ENCODE results near the gene LHFPL4. TPM values are rescaled to one million over a fixed set of nuclear protein-coding genes. Genes with fewer than 3 reads are reported as not detected.

The LHFPL4 gene
- total RNA-seq, 2 donors from 2014 or later: not detected

DNA sequence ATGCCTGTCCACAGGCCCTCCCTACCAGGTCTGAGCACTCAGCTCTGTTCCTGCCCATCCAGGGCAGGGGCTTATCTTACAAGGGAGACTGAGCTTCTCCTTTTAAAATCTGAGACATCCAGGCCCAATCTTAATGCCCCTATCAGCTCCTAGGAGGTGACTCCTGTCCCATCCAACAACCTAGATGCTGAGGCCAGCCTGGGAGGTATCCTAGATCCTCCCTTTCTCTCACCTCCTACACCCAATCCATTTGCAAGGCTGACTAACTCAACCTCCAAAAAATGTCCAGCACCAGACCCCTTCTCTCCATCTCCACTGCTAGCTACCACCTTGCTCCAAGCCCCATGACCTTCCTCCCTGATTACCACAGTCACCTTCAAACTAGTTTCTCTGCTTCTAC is 17.4 kb downstream of the LHFPL4 start:
- Histone ChIP-seq H3K36me3 (no peaks in the 10 kb centered on the region), H3K27ac (no peak overlapping the region), H3K27me3 (replicated peaks; ENCODE audit: insufficient read depth) (no peaks in the 10 kb centered on the region), H3K4me1 (ENCODE audit: control insufficient read depth in 1 of 2, low read depth in 2 of 2) (no peaks in the 10 kb centered on the region), H3K9me3 (no peaks in the 10 kb centered on the region), H3K4me3 (no peak overlapping the region)
- TF ChIP-seq, protein P1, sequence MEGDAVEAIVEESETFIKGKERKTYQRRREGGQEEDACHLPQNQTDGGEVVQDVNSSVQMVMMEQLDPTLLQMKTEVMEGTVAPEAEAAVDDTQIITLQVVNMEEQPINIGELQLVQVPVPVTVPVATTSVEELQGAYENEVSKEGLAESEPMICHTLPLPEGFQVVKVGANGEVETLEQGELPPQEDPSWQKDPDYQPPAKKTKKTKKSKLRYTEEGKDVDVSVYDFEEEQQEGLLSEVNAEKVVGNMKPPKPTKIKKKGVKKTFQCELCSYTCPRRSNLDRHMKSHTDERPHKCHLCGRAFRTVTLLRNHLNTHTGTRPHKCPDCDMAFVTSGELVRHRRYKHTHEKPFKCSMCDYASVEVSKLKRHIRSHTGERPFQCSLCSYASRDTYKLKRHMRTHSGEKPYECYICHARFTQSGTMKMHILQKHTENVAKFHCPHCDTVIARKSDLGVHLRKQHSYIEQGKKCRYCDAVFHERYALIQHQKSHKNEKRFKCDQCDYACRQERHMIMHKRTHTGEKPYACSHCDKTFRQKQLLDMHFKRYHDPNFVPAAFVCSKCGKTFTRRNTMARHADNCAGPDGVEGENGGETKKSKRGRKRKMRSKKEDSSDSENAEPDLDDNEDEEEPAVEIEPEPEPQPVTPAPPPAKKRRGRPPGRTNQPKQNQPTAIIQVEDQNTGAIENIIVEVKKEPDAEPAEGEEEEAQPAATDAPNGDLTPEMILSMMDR (IDR thresholded peaks at IDR 0.05): no peak
- ATAC-seq (ENCODE audit: insufficient number of reproducible peaks, low FRiP score, low read depth) (no peak), DNase-seq (ENCODE audit: low spot score) (no peak)

GRCh38 chr3:9534429-9534828 is 19.2 kb downstream of the LHFPL4 start:
- ATAC-seq (ENCODE audit: insufficient number of reproducible peaks, low FRiP score, low read depth): no peak
- TF ChIP-seq, protein P1 (IDR thresholded peaks at IDR 0.05): no peak
- H3K4me1 ChIP-seq (ENCODE audit: control insufficient read depth in 1 of 2, low read depth in 2 of 2): no peaks in the 10 kb centered on the region
- H3K9me3 ChIP-seq: no peaks in the 10 kb centered on the region
- no peak overlapping the region for H3K4me3 ChIP-seq
- H3K27me3 ChIP-seq (replicated peaks; ENCODE audit: insufficient read depth): no peaks in the 10 kb centered on the region
- H3K27ac ChIP-seq: no peak overlapping the region
- DNase-seq (ENCODE audit: low spot score): no peak
- no peaks in the 10 kb centered on the region for H3K36me3 ChIP-seq

- DNase-seq (ENCODE audit: low spot score) (no peak), ATAC-seq (ENCODE audit: insufficient number of reproducible peaks, low FRiP score, low read depth) (no peak)
- H3K27me3 ChIP-seq (replicated peaks; ENCODE audit: insufficient read depth): no peaks in the 10 kb centered on the region
- no peaks in the 10 kb centered on the region for H3K36me3 ChIP-seq
- H3K9me3 ChIP-seq: no peaks in the 10 kb centered on the region
- H3K4me1 ChIP-seq (ENCODE audit: control insufficient read depth in 1 of 2, low read depth in 2 of 2): no peaks in the 10 kb centered on the region
- TF ChIP-seq, protein P1 (IDR thresholded peaks at IDR 0.05): no peak
- no peak overlapping the region for H3K27ac ChIP-seq
- no peak overlapping the region for H3K4me3 ChIP-seq
These were observed 28.5 kb downstream of the LHFPL4 start for GRCh38 chr3:9525078-9525477.

- Histone ChIP-seq H3K4me3 (no peak overlapping the region), H3K27me3 (replicated peaks; ENCODE audit: insufficient read depth) (no peaks in the 10 kb centered on the region), H3K36me3 (no peaks in the 10 kb centered on the region), H3K27ac (no peak overlapping the region), H3K9me3 (no peaks in the 10 kb centered on the region), H3K4me1 (ENCODE audit: control insufficient read depth in 1 of 2, low read depth in 2 of 2) (no peaks in the 10 kb centered on the region)
- no peak for DNase-seq (ENCODE audit: low spot score)
- no peak for ATAC-seq (ENCODE audit: insufficient number of reproducible peaks, low FRiP score, low read depth)
- TF ChIP-seq, protein P1 (IDR thresholded peaks at IDR 0.05): no peak
These were observed 38.7 kb downstream of the LHFPL4 start for GRCh38 chr3:9514956-9515355.

DNA sequence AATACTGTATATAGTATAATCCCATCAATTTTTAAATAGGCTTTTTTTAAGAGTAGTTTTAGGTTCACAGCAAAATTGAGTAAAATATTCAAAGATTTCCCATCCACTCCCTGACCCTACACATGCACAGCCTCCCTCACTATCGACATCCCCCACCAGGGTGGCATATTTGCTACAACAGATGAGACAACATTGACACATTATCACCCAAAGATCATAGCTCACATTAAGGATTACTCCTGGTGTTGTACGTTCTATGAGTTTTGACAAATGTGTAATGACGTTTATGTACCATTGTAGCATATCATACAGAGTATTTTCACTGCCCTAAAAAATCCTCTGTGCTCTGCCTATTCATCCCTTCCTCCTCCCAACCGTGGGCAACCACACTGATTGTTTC is 39.3 kb downstream of the LHFPL4 start:
- no peak overlapping the region for H3K27ac ChIP-seq
- H3K4me3 ChIP-seq: no peak overlapping the region
- H3K9me3 ChIP-seq: no peaks in the 10 kb centered on the region
- no peak for DNase-seq (ENCODE audit: low spot score)
- no peak for ATAC-seq (ENCODE audit: insufficient number of reproducible peaks, low FRiP score, low read depth)
- H3K36me3 ChIP-seq: no peaks in the 10 kb centered on the region
- TF ChIP-seq, protein P1 (IDR thresholded peaks at IDR 0.05): no peak
- H3K27me3 ChIP-seq (replicated peaks; ENCODE audit: insufficient read depth): no peaks in the 10 kb centered on the region
- H3K4me1 ChIP-seq (ENCODE audit: control insufficient read depth in 1 of 2, low read depth in 2 of 2): no peaks in the 10 kb centered on the region
